ENCODE results near the gene COL4A2. TPM values are rescaled to one million over a fixed set of nuclear protein-coding genes. Genes with fewer than 3 reads are reported as not detected.

Gene COL4A2
- total and polyA plus RNA-seq, 2 experiments from 2014 or later: 146 to 455 TPM

DNA sequence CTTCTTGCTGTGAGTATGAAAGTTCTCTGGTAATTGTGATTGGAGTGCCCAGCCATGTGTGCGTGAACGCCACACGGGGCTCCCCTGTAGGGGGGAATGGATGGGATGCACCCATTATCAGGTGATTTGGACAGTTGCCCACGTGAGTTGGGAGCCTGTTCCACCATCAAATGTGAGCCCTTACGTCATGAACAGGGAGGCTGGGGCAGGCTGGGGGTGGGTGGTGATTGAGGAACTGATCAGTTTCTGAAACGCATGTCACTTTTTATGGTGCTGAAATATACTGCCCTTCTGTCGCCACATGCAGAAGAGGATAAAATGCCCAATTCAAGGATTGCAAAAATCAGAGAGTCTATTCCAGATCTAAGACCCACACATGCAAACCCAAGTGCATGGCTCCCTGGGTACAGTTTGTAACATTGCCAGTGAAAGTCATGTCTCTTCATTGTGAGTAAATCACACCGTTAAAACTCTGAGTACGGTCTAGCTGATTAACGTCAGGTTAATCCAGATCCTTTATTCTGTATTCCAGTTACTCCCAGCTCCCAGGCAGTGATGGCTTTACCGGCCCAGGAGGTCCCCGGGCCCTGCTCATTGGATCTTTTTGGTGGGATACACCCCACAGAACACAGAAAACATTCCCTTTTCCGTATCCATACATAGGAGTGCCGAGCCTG is 164.2 kb downstream of the COL4A2 start:
- peaks cover 6% of the 10 kb centered on the region; the same call in 1 of the 2 replicates for H3K36me3 ChIP-seq (ENCODE audit: low read depth)
- H3K4me1 ChIP-seq (ENCODE audit: insufficient read depth): no peaks in the 10 kb centered on the region
- H3K79me2 ChIP-seq (ENCODE audit: insufficient read depth): no peaks in the 10 kb centered on the region
- WGBS, 2 experiments (ENCODE audit: low coverage in 1 of 2, low lambda C conversion rate in 2 of 2, missing lambda C conversion rate in 2 of 2): 86 to 87% methylated on average over 13 to 14 of the region's 14 CpGs
- no peak for DNase-seq
- no peak for TF ChIP-seq EZH2 (IDR thresholded peaks at IDR 0.05; ENCODE audit: insufficient read depth, poor library complexity, severe bottlenecking)
- TF ChIP-seq EZH2phosphoT487 (IDR thresholded peaks at IDR 0.05; ENCODE audit: insufficient read depth, low read depth): no peak
- no peak overlapping the region for H2AFZ ChIP-seq
- in situ Hi-C loops (cut with MboI): no loop called here
- no peaks in the 10 kb centered on the region for H3K9me3 ChIP-seq (ENCODE audit: low read depth)
- no peaks in the 10 kb centered on the region for H3F3A ChIP-seq (ENCODE audit: insufficient read depth)
- no peak overlapping the region for H3K27ac ChIP-seq
- H4K20me1 ChIP-seq (ENCODE audit: insufficient read depth): no peaks in the 10 kb centered on the region
- H3K27me3 ChIP-seq (replicated peaks; ENCODE audit: insufficient read depth): no peaks in the 10 kb centered on the region
- no peak overlapping the region for H3K4me3 ChIP-seq
- no peaks in the 10 kb centered on the region for H3K9me2 ChIP-seq (ENCODE audit: insufficient read depth)
- H3K9ac ChIP-seq: no peak overlapping the region
- no peak overlapping the region for H3K4me2 ChIP-seq (ENCODE audit: unreplicated experiment)

DNA sequence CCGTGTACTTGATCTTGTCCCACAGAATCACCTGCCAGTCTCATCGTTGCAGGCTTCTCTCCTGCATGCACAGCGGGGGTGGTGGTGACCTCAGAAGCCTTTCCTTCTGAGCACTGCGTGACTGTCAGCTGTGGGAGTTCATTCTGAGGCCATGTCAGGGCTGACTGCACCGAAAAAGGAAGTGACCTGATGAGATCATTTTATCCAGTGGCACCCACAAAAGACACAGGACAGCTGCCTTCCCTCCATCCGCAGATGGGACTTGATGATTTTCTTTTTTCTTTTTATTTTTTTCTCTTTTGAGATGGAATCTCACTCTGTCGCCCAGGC is 164.7 kb downstream of the COL4A2 start:
- H3K36me3 ChIP-seq (ENCODE audit: low read depth): peaks cover 6% of the 10 kb centered on the region; the same call in 1 of the 2 replicates
- no peaks in the 10 kb centered on the region for H4K20me1 ChIP-seq (ENCODE audit: insufficient read depth)
- H3K9me3 ChIP-seq (ENCODE audit: low read depth): no peaks in the 10 kb centered on the region
- 73 to 82% methylated on average over 6 to 7 of the region's 7 CpGs for WGBS, 2 experiments (ENCODE audit: low coverage in 1 of 2, low lambda C conversion rate in 2 of 2, missing lambda C conversion rate in 2 of 2)
- no peak overlapping the region for H3K27ac ChIP-seq
- H3K27me3 ChIP-seq (replicated peaks; ENCODE audit: insufficient read depth): no peaks in the 10 kb centered on the region
- DNase-seq: peak; percentile 9
- no peak overlapping the region for H3K4me3 ChIP-seq
- no peak overlapping the region for H3K4me2 ChIP-seq (ENCODE audit: unreplicated experiment)
- H3K9ac ChIP-seq: no peak overlapping the region
- H3K4me1 ChIP-seq (ENCODE audit: insufficient read depth): no peaks in the 10 kb centered on the region
- H3K9me2 ChIP-seq (ENCODE audit: insufficient read depth): no peaks in the 10 kb centered on the region
- TF ChIP-seq EZH2phosphoT487 (IDR thresholded peaks at IDR 0.05; ENCODE audit: insufficient read depth, low read depth) (no peak), EZH2 (IDR thresholded peaks at IDR 0.05; ENCODE audit: insufficient read depth, poor library complexity, severe bottlenecking) (no peak)
- in situ Hi-C loops (cut with MboI): no loop called here
- no peak overlapping the region for H2AFZ ChIP-seq
- H3K79me2 ChIP-seq (ENCODE audit: insufficient read depth): no peaks in the 10 kb centered on the region
- no peaks in the 10 kb centered on the region for H3F3A ChIP-seq (ENCODE audit: insufficient read depth)

DNA sequence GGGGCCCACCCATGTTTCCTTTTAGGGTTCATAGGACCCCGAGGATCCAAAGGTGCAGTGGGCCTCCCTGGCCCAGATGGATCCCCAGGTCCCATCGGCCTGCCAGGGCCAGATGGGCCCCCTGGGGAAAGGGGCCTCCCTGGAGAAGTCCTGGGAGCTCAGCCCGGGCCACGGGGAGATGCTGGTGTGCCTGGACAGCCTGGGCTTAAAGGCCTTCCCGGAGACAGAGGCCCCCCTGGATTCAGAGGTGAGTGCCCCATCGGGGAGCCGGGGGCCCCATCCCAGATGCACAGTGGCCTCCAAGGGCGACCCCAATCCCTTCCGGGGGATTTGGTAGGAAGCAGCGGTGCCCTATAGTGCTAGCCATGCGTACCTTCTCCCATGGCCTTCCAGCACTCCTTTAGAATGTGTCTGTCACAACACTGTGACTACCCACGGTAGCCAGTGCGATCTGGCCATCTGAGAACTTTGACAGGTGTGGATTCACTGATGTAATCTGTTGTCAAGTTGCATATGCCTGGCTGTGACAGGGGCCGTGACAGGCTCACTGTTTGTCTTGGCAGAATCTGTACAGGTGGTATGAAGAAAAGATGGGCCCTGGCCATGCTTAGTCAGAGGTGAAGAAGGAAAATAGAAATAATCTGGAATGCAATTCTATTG is 165.9 kb downstream of the COL4A2 start:
- H4K20me1 ChIP-seq (ENCODE audit: insufficient read depth): no peaks in the 10 kb centered on the region
- H3K4me3 ChIP-seq: no peak overlapping the region
- no peaks in the 10 kb centered on the region for H3K27me3 ChIP-seq (replicated peaks; ENCODE audit: insufficient read depth)
- H3K4me1 ChIP-seq (ENCODE audit: insufficient read depth): no peaks in the 10 kb centered on the region
- TF ChIP-seq EZH2phosphoT487 (IDR thresholded peaks at IDR 0.05; ENCODE audit: insufficient read depth, low read depth) (no peak), EZH2 (IDR thresholded peaks at IDR 0.05; ENCODE audit: insufficient read depth, poor library complexity, severe bottlenecking) (no peak)
- no peaks in the 10 kb centered on the region for H3K79me2 ChIP-seq (ENCODE audit: insufficient read depth)
- no peak overlapping the region for H2AFZ ChIP-seq
- H3K9ac ChIP-seq: no peak overlapping the region
- no peaks in the 10 kb centered on the region for H3K9me3 ChIP-seq (ENCODE audit: low read depth)
- H3K27ac ChIP-seq: no peak overlapping the region
- no peak overlapping the region for H3K4me2 ChIP-seq (ENCODE audit: unreplicated experiment)
- WGBS, 2 experiments (ENCODE audit: low coverage in 1 of 2, low lambda C conversion rate in 2 of 2, missing lambda C conversion rate in 2 of 2): 84 to 85% methylated on average over 14 of the region's 14 CpGs
- H3F3A ChIP-seq (ENCODE audit: insufficient read depth): no peaks in the 10 kb centered on the region
- peaks cover 6% of the 10 kb centered on the region; the same call in 1 of the 2 replicates for H3K36me3 ChIP-seq (ENCODE audit: low read depth)
- in situ Hi-C loops (cut with MboI): no loop called here
- H3K9me2 ChIP-seq (ENCODE audit: insufficient read depth): no peaks in the 10 kb centered on the region
- no peak for DNase-seq

DNA sequence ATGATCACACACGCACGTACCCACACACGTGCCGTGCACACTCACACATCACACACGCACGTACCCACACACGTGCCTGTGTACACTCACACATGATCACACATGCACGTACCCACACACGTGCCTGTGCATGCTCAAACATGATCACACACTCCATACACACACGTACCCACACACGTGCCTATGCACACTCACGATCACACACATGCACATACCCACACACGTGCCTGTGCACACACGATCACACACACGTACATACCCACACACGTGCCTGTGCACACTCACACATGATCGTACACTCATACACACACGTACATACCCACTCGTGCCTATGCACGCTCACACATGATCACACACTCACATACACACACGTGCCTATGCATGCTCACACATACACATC is 167.6 kb downstream of the COL4A2 start:
- Histone ChIP-seq H3F3A (ENCODE audit: insufficient read depth) (no peaks in the 10 kb centered on the region), H3K4me1 (ENCODE audit: insufficient read depth) (no peaks in the 10 kb centered on the region), H3K4me3 (no peak overlapping the region), H3K4me2 (ENCODE audit: unreplicated experiment) (no peak overlapping the region), H3K36me3 (ENCODE audit: low read depth) (peaks cover 9% of the 10 kb centered on the region; the same call in 1 of the 2 replicates), H3K9me2 (ENCODE audit: insufficient read depth) (no peaks in the 10 kb centered on the region), H3K27ac (no peak overlapping the region), H3K79me2 (ENCODE audit: insufficient read depth) (no peaks in the 10 kb centered on the region), H4K20me1 (ENCODE audit: insufficient read depth) (no peaks in the 10 kb centered on the region), H3K9me3 (ENCODE audit: low read depth) (no peaks in the 10 kb centered on the region), H2AFZ (no peak overlapping the region), H3K27me3 (replicated peaks; ENCODE audit: insufficient read depth) (no peaks in the 10 kb centered on the region), H3K9ac (no peak overlapping the region)
- no peak for DNase-seq
- TF ChIP-seq EZH2 (IDR thresholded peaks at IDR 0.05; ENCODE audit: insufficient read depth, poor library complexity, severe bottlenecking) (no peak), EZH2phosphoT487 (IDR thresholded peaks at IDR 0.05; ENCODE audit: insufficient read depth, low read depth) (no peak)
- 88 to 90% methylated on average over 20 to 21 of the region's 21 CpGs for whole genome bisulfite sequencing, 2 experiments (ENCODE audit: low coverage in 1 of 2, low lambda C conversion rate in 2 of 2, missing lambda C conversion rate in 2 of 2)
- in situ Hi-C loops (cut with MboI): no loop called here
